ENCODE data around the gene IKZF1. TPM values are rescaled to one million over a fixed set of nuclear protein-coding genes. Genes with fewer than 3 reads are reported as not detected.

IKZF1 gene
- total and polyA plus RNA-seq, 2 of the 4 experiments (the other 2 are of a cell fraction), result not detected

GRCh38 chr7:50379082-50379481 lies 74.6 kb downstream of the IKZF1 start:
- in situ Hi-C loops (cut with MboI; ENCODE audit: low sequenced_read_pairs), result no loop called here
- H2BK120ac ChIP-seq (ENCODE audit: low read depth, low read length), result no peak overlapping the region
- no peak for TF ChIP-seq CTCF (conservative IDR thresholded peaks at IDR 0.05; ENCODE audit: low read depth, low read length)
- TF ChIP-seq CEBPB (IDR thresholded peaks at IDR 0.05; ENCODE audit: low read depth, low read length), result no peak
- no peak for TF ChIP-seq CHD1 (IDR thresholded peaks at IDR 0.05; ENCODE audit: low read depth, low read length)
- TF ChIP-seq, protein P1, sequence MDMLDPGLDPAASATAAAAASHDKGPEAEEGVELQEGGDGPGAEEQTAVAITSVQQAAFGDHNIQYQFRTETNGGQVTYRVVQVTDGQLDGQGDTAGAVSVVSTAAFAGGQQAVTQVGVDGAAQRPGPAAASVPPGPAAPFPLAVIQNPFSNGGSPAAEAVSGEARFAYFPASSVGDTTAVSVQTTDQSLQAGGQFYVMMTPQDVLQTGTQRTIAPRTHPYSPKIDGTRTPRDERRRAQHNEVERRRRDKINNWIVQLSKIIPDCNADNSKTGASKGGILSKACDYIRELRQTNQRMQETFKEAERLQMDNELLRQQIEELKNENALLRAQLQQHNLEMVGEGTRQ (IDR thresholded peaks at IDR 0.05; ENCODE audit: low read depth, low read length), result no peak
- no peak for TF ChIP-seq RAD21 (IDR thresholded peaks at IDR 0.05; ENCODE audit: low read length)
- no peak for TF ChIP-seq SMC3 (IDR thresholded peaks at IDR 0.05; ENCODE audit: low read depth, low read length)
- no peak for TF ChIP-seq POLR2A (IDR thresholded peaks at IDR 0.05; ENCODE audit: low read depth, low read length)
- no peak for TF ChIP-seq NFE2L2 (IDR thresholded peaks at IDR 0.05; ENCODE audit: low read depth, low read length)
- TF ChIP-seq RCOR1 (IDR thresholded peaks at IDR 0.05; ENCODE audit: insufficient replicate concordance, low read length), result no peak
- TF ChIP-seq MAFK (IDR thresholded peaks at IDR 0.05; ENCODE audit: low read depth, low read length), result no peak
- TF ChIP-seq MXI1 (IDR thresholded peaks at IDR 0.05; ENCODE audit: borderline replicate concordance, low read depth, low read length), result no peak
- TF ChIP-seq MAZ (IDR thresholded peaks at IDR 0.05; ENCODE audit: borderline replicate concordance, low read depth, low read length), result no peak
- TF ChIP-seq FOS (IDR thresholded peaks at IDR 0.05; ENCODE audit: low read depth, low read length), result no peak
- TF ChIP-seq ELK1 (IDR thresholded peaks at IDR 0.05; ENCODE audit: borderline replicate concordance, low read depth, low read length), result no peak
- TF ChIP-seq RFX5 (IDR thresholded peaks at IDR 0.05; ENCODE audit: low read depth, low read length), result no peak
- no peak for TF ChIP-seq BHLHE40 (IDR thresholded peaks at IDR 0.05; ENCODE audit: low read depth, low read length)
- H3K4me3 ChIP-seq (ENCODE audit: insufficient read depth, low read depth, low read length), result no peak overlapping the region
- H3K56ac ChIP-seq (ENCODE audit: extremely low read depth, insufficient read depth, low read length), result no peak overlapping the region
- no peak overlapping the region for H3K4me2 ChIP-seq (ENCODE audit: low read depth, low read length)
- H3K4me1 ChIP-seq (ENCODE audit: control insufficient read depth, insufficient read depth, low read length), result no peaks in the 10 kb centered on the region
- no TSS peak for BruUV-seq (replicated peaks)
- no peak overlapping the region for H3K4ac ChIP-seq (ENCODE audit: low read depth, low read length)
- no peak overlapping the region for H3K18ac ChIP-seq (ENCODE audit: low read depth, low read length)
- no peaks in the 10 kb centered on the region for H4K20me1 ChIP-seq (ENCODE audit: insufficient read depth, low read length)
- no peak overlapping the region for H2AK9ac ChIP-seq (replicated peaks; ENCODE audit: low read depth, low read length, poor library complexity)
- H3K27me3 ChIP-seq (ENCODE audit: control insufficient read depth, insufficient read depth, low read length), result no peaks in the 10 kb centered on the region; the same call in 1 of the 2 replicates
- no peak overlapping the region for H3K14ac ChIP-seq (replicated peaks; ENCODE audit: low read depth, low read length)
- intact Hi-C loops (cut with micrococcal nuclease), result no loop called here
- H2BK20ac ChIP-seq (ENCODE audit: low read depth, low read length), result no peak overlapping the region
- dilution Hi-C loops (cut with HindIII; ENCODE audit: low sequenced_read_pairs, unreplicated experiment), result no loop called here
- H3K23ac ChIP-seq (ENCODE audit: low read depth, low read length), result no peak overlapping the region
- no peak overlapping the region for H3K27ac ChIP-seq (ENCODE audit: insufficient read depth, low read length)
- H3K9ac ChIP-seq (ENCODE audit: low read depth, low read length), result no peak overlapping the region
- no peak overlapping the region for H2BK15ac ChIP-seq (ENCODE audit: low read depth, low read length)
- no peak overlapping the region for H2AFZ ChIP-seq (replicated peaks; ENCODE audit: low read length, poor library complexity)
- no peak overlapping the region for H4K8ac ChIP-seq (ENCODE audit: low read depth in 2 of 2, low read length in 2 of 2)
- no peaks in the 10 kb centered on the region for H3K9me3 ChIP-seq (ENCODE audit: control insufficient read depth, insufficient read depth, low read length)
- H2BK5ac ChIP-seq (ENCODE audit: low read depth, low read length, poor library complexity, severe bottlenecking), result no peak overlapping the region
- DNase-seq (no peak), ATAC-seq (ENCODE audit: low read depth) (no peak)
- no peaks in the 10 kb centered on the region for H3K36me3 ChIP-seq (ENCODE audit: control insufficient read depth, insufficient read depth, low read length)
- H4K91ac ChIP-seq (ENCODE audit: insufficient read depth, low read depth, low read length), result no peak overlapping the region
- no peak overlapping the region for H4K5ac ChIP-seq (ENCODE audit: low read depth, low read length)
- ChIA-PET CTCF (no interaction called here), POLR2A (ENCODE audit: unreplicated experiment) (no interaction called here)
- WGBS, 2 experiments (ENCODE audit: extremely low coverage in 2 of 2, insufficient read length in 1 of 2), result 17% methylated on average over 3 of the region's 10 CpGs; no CpG with 5 or more reads in 1 of the 2 experiments
- no peaks in the 10 kb centered on the region for H3K9me1 ChIP-seq (ENCODE audit: insufficient read depth, low read length)
- H2AK5ac ChIP-seq (ENCODE audit: low read depth, low read length), result no peak overlapping the region
- H3K79me1 ChIP-seq (ENCODE audit: low read depth in 1 of 2, low read length in 2 of 2), result no peaks in the 10 kb centered on the region
